Measurements from ENCODE around the gene RASSF8.

RASSF8 gene

GRCh38 chr12:25959071-25959961 is 834 bp downstream of the RASSF8 start:
- peak; percentile 34 for TF ChIP-seq CTCF (conservative IDR thresholded peaks at IDR 0.05; ENCODE audit: control insufficient read depth, insufficient read depth, low read depth, low read length)
- DNase-seq (ENCODE audit: low read depth): peak; percentile 91
- peak overlapping the region; percentile 79 for H3K4me3 ChIP-seq (ENCODE audit: control insufficient read depth, low read depth, low read length)

- H3K4me3 ChIP-seq (ENCODE audit: control insufficient read depth, low read depth, low read length): peak overlapping the region; percentile 79
- peak; percentile 37 for TF ChIP-seq CTCF (conservative IDR thresholded peaks at IDR 0.05; ENCODE audit: control insufficient read depth, insufficient read depth, low read depth, low read length)
- peak; percentile 44 for DNase-seq (ENCODE audit: low read depth)
These were observed 1.7 kb downstream of the RASSF8 start for GRCh38 chr12:25960143-25960542.

- peak overlapping the region; percentile 79 for H3K4me3 ChIP-seq (ENCODE audit: control insufficient read depth, low read depth, low read length)
- DNase-seq (ENCODE audit: low read depth): peak; percentile 62
- no peak for TF ChIP-seq CTCF (conservative IDR thresholded peaks at IDR 0.05; ENCODE audit: control insufficient read depth, insufficient read depth, low read depth, low read length)
These were observed 2.5 kb downstream of the RASSF8 start for GRCh38 chr12:25960961-25961360.

- no peak for TF ChIP-seq CTCF (conservative IDR thresholded peaks at IDR 0.05; ENCODE audit: control insufficient read depth, insufficient read depth, low read depth, low read length)
- DNase-seq (ENCODE audit: low read depth): peak; percentile 61
- H3K4me3 ChIP-seq (ENCODE audit: control insufficient read depth, low read depth, low read length): no peak overlapping the region
These were observed 4.5 kb downstream of the RASSF8 start for GRCh38 chr12:25962932-25963525.

GRCh38 chr12:25965682-25966081 is 7.2 kb downstream of the RASSF8 start:
- no peak for DNase-seq (ENCODE audit: low read depth)
- TF ChIP-seq CTCF (conservative IDR thresholded peaks at IDR 0.05; ENCODE audit: control insufficient read depth, insufficient read depth, low read depth, low read length): no peak
- no peak overlapping the region for H3K4me3 ChIP-seq (ENCODE audit: control insufficient read depth, low read depth, low read length)

GRCh38 chr12:25970082-25970481 is 11.6 kb downstream of the RASSF8 start:
- no peak overlapping the region for H3K4me3 ChIP-seq (ENCODE audit: control insufficient read depth, low read depth, low read length)
- no peak for TF ChIP-seq CTCF (conservative IDR thresholded peaks at IDR 0.05; ENCODE audit: control insufficient read depth, insufficient read depth, low read depth, low read length)
- no peak for DNase-seq (ENCODE audit: low read depth)

Data from fibroblast of mammary gland (primary cell).